IMR-90 (cell line): ENCODE data around the gene P4HA2. TPM values are rescaled to one million over a fixed set of nuclear protein-coding genes. Genes with fewer than 3 reads are reported as not detected.

Source experiments
- ATAC-seq: fragments of 200-7000 bp; cut with Tn5 transposase; 2 replicates; pipeline ENCODE4 v1.9.1; 2020; ENCODE audit warnings: low read depth, mild to moderate bottlenecking, moderate library complexity
- BruUV-seq: library from RNA; stranded (reverse); fragments of 400-500 nt; replicated peaks from 2 replicates; lab custom pipeline; 2021; lab: Mats Ljungman, UMichigan
- CTCF ChIA-PET: fragments of 300-600 bp; formaldehyde crosslinking; extraction: SDS; loops from one replicate; lab custom pipeline; 2021; ENCODE audit warnings: antibody characterized with exemption; lab: Yijun Ruan, JAX
- POLR2A ChIA-PET: fragments of 300-600 bp; sonication (Branson Sonifier 250); formaldehyde crosslinking; loops from one replicate; lab custom pipeline; 2022; ENCODE audit warnings: antibody characterized with exemption; ENCODE audit not compliant: unreplicated experiment; lab: Charles Lee
- DNase-seq: peaks from one replicate; pipeline ENCODE4 v3.0.0; 2013
- H2AFZ ChIP-seq: replicated peaks from 2 replicates; pipeline ENCODE3; 2013; ENCODE audit warnings: low read length, mild to moderate bottlenecking; ENCODE audit not compliant: poor library complexity
- H2AK5ac ChIP-seq: 2 replicates; pipeline ENCODE4 v1.6.1; 2013; ENCODE audit warnings: low read depth, low read length, inconsistent platforms
- H2AK9ac ChIP-seq: replicated peaks from 2 replicates; pipeline ENCODE3; 2013; ENCODE audit warnings: mild to moderate bottlenecking, low read depth, low read length, moderate library complexity; ENCODE audit not compliant: poor library complexity
- H2BK120ac ChIP-seq: 2 replicates; pipeline ENCODE4 v1.6.1; 2013; ENCODE audit warnings: low read depth, low read length, inconsistent platforms
- H2BK15ac ChIP-seq: 3 replicates; pipeline ENCODE4 v1.6.1; 2013; ENCODE audit warnings: low read depth, low read length, inconsistent platforms
- H2BK20ac ChIP-seq: 2 replicates; pipeline ENCODE4 v1.6.1; 2013; ENCODE audit warnings: low read depth, mild to moderate bottlenecking, inconsistent platforms, low read length, moderate library complexity
- H2BK5ac ChIP-seq: 2 replicates; pipeline ENCODE4 v1.6.1; 2013; ENCODE audit warnings: mild to moderate bottlenecking, low read depth, low read length, inconsistent platforms; ENCODE audit not compliant: poor library complexity, severe bottlenecking
- H3K14ac ChIP-seq: replicated peaks from 2 replicates; pipeline ENCODE4 v1.6.1; 2013; ENCODE audit warnings: low read depth, low read length, inconsistent platforms
- H3K18ac ChIP-seq: 2 replicates; pipeline ENCODE4 v1.6.1; 2013; ENCODE audit warnings: low read depth, low read length, control low read depth
- H3K23ac ChIP-seq: 2 replicates; pipeline ENCODE4 v1.6.1; 2013; ENCODE audit warnings: low read depth, low read length, inconsistent platforms
- H3K27ac ChIP-seq: 2 replicates; pipeline ENCODE4 v1.5.1; 2013; ENCODE audit warnings: mild to moderate bottlenecking, control low read depth, low read length; ENCODE audit not compliant: insufficient read depth
- H3K27me3 ChIP-seq: 2 replicates; pipeline ENCODE4 v1.6.1; 2013; ENCODE audit warnings: low read length; ENCODE audit not compliant: control insufficient read depth, insufficient read depth
- H3K36me3 ChIP-seq: 2 replicates; pipeline ENCODE4 v1.6.1; 2013; ENCODE audit warnings: low read length, mixed read lengths; ENCODE audit not compliant: control insufficient read depth, insufficient read depth
- H3K4ac ChIP-seq: 2 replicates; pipeline ENCODE4 v1.6.1; 2013; ENCODE audit warnings: low read depth, low read length, inconsistent platforms
- H3K4me1 ChIP-seq: 2 replicates; pipeline ENCODE4 v1.6.1; 2013; ENCODE audit warnings: low read length, mixed read lengths; ENCODE audit not compliant: control insufficient read depth, insufficient read depth
- H3K4me2 ChIP-seq: 2 replicates; pipeline ENCODE4 v1.6.1; 2013; ENCODE audit warnings: low read depth, mild to moderate bottlenecking, control low read depth, low read length, moderate library complexity
- H3K4me3 ChIP-seq: 2 replicates; pipeline ENCODE4 v1.5.1; 2013; ENCODE audit warnings: low read depth, mild to moderate bottlenecking, control low read depth, low read length, moderate library complexity; ENCODE audit not compliant: insufficient read depth
- H3K56ac ChIP-seq: 2 replicates; pipeline ENCODE4 v1.6.1; 2013; ENCODE audit warnings: low read length, inconsistent platforms; ENCODE audit not compliant: insufficient read depth; ENCODE audit errors: extremely low read depth
- H3K79me1 ChIP-seq, 2 experiments: 2 replicates each; pipeline ENCODE4 v1.6.1; 2013; ENCODE audit warnings: low read length in 2 of 2, inconsistent platforms in 1 of 2, low read depth in 1 of 2
- H3K9ac ChIP-seq: 2 replicates; pipeline ENCODE4 v1.6.1; 2013; ENCODE audit warnings: low read depth, low read length, control low read depth
- H3K9me1 ChIP-seq: 2 replicates; pipeline ENCODE4 v1.6.1; 2013; ENCODE audit warnings: low read length, inconsistent platforms; ENCODE audit not compliant: insufficient read depth
- H3K9me3 ChIP-seq: 2 replicates; pipeline ENCODE4 v1.6.1; 2013; ENCODE audit warnings: low read length; ENCODE audit not compliant: control insufficient read depth, insufficient read depth
- H4K20me1 ChIP-seq: 2 replicates; pipeline ENCODE4 v1.6.1; 2013; ENCODE audit warnings: low read length, inconsistent platforms; ENCODE audit not compliant: insufficient read depth
- H4K5ac ChIP-seq: 2 replicates; pipeline ENCODE4 v1.6.1; 2013; ENCODE audit warnings: mild to moderate bottlenecking, low read depth, low read length, control low read depth
- H4K8ac ChIP-seq, 2 experiments: 2 replicates each; pipeline ENCODE4 v1.6.1; 2013; ENCODE audit warnings: low read depth in 2 of 2, low read length in 2 of 2, control low read depth in 1 of 2, inconsistent platforms in 1 of 2
- H4K91ac ChIP-seq: 2 replicates; pipeline ENCODE4 v1.6.1; 2013; ENCODE audit warnings: low read depth, low read length, inconsistent platforms; ENCODE audit not compliant: insufficient read depth
- ELK1 ChIP-seq: fragments of 150-350 bp; IDR thresholded peaks from 2 replicates; pipeline ENCODE4 v1.6.1; 2016; ENCODE audit warnings: low read depth, mild to moderate bottlenecking, low read length, moderate library complexity, borderline replicate concordance
- FOS ChIP-seq: fragments of 150-350 bp; IDR thresholded peaks from 2 replicates; pipeline ENCODE4 v1.6.1; 2016; ENCODE audit warnings: low read depth, low read length
- NFE2L2 ChIP-seq: fragments of 150-350 bp; IDR thresholded peaks from 2 replicates; pipeline ENCODE4 v1.6.1; 2016; ENCODE audit warnings: low read depth, mild to moderate bottlenecking, low read length
- POLR2A ChIP-seq: IDR thresholded peaks from 2 replicates; pipeline ENCODE4 v1.6.1; 2012; ENCODE audit warnings: mild to moderate bottlenecking, low read depth, low read length
- RCOR1 ChIP-seq: IDR thresholded peaks from 2 replicates; pipeline ENCODE4 v1.6.1; 2012; ENCODE audit warnings: mild to moderate bottlenecking, low read length, improper control_type of control experiment; ENCODE audit not compliant: insufficient replicate concordance
- SMC3 ChIP-seq: fragments of 150-350 bp; IDR thresholded peaks from 2 replicates; pipeline ENCODE4 v1.6.1; 2016; ENCODE audit warnings: low read depth, mild to moderate bottlenecking, antibody characterized with exemption, low read length, moderate library complexity
- WGBS, 2 experiments: methylation state at CpG; one replicate each; pipeline versions ENCODE4 v1.1.5 to v1.1.7; 2013; ENCODE audit warnings: missing lambda C conversion rate in 2 of 2; ENCODE audit not compliant: insufficient read length in 1 of 2; ENCODE audit errors: extremely low coverage in 2 of 2; 5-methylcytosine and 5-hydroxymethylcytosine counted together
- dilution Hi-C: fragments of 300-500 bp; cut with HindIII; formaldehyde crosslinking; loops from one replicate; pipeline ENCODE4 v1.14.3; 2018; ENCODE audit warnings: low sequenced_read_pairs; ENCODE audit not compliant: unreplicated experiment
- in situ Hi-C: fragments of 300-500 bp; cut with MboI; formaldehyde crosslinking; loops from 3 replicates; pipeline ENCODE4 v1.14.3; 2019; ENCODE audit warnings: low sequenced_read_pairs, inconsistent platforms, mixed read lengths
- intact Hi-C: fragments of 100-400 bp; cut with micrococcal nuclease; formaldehyde crosslinking; loops from 2 replicates; pipeline ENCODE4 v1.10.0; 2022
- polyA plus RNA-seq, 3 experiments: library from polyadenylated mRNA; depleted of rRNA; stranded (reverse); fragments of >200 nt; gene quantifications; 2 replicates each; pipeline ENCODE4 v1.2.3, GENCODE V29; 2012; ENCODE audit warnings: low replicate concordance in 1 of 3
- total RNA-seq: library from RNA; depleted of rRNA; stranded (reverse); fragments of >200 nt; gene quantifications from 2 replicates; pipeline ENCODE4 v1.2.3, GENCODE V29; 2012

P4HA2 gene
- total and polyA plus RNA-seq, 2 of the 4 experiments (the other 2 are of a cell fraction): 186 to 225 TPM

- TF ChIP-seq FOS (peak; percentile 34; the same call in 1 of the 2 replicates), SMC3 (no peak), RCOR1 (no peak)
Observed at GRCh38 chr5:132225165-132226032, 2.3 kb downstream of the P4HA2 start (continued).

GRCh38 chr5:132224716-132225115 lies 2.9 kb downstream of the P4HA2 start:
- CTCF ChIA-PET: interaction anchor here (0.6 to 1.5 kb wide), 3 partner anchors 13 to 126 kb away, joined by 3 to 4 read pairs (median 3); no protein-coding TSS in a partner anchor
- Histone ChIP-seq H3K14ac (peak overlapping the region; percentile 41; the same call in 1 of the 2 replicates), H3K9me3 (no peaks in the 10 kb centered on the region), H2AFZ (no peak overlapping the region), H2AK5ac (peak overlapping the region; percentile 72), H3K23ac (peak overlapping the region; percentile 73), H3K4ac (peak overlapping the region; percentile 47), H2BK5ac (peak overlapping the region; percentile 55), H2AK9ac (peak overlapping the region; percentile 70), H2BK120ac (peak overlapping the region; percentile 7), H3K4me2 (peak overlapping the region; percentile 64), H3K79me1 (peaks cover 35 to 73% of the 10 kb centered on the region in 2 experiments), H3K4me3 (no peak overlapping the region), H4K20me1 (peaks cover 51% of the 10 kb centered on the region), H3K9me1 (peaks cover 40% of the 10 kb centered on the region), H2BK15ac (0 out of 3 replicates have a peak overlapping the region, but pooled peaks have one; percentile 1), H3K27ac (peak overlapping the region; percentile 68; the same call in 1 of the 2 replicates), H3K27me3 (no peaks in the 10 kb centered on the region), H4K8ac (peak overlapping the region in 1 of 2 experiments; percentile 56; a peak in 3 of 4 replicates), H4K91ac (peak overlapping the region; percentile 54), H3K56ac (no peak overlapping the region; the same call in 1 of the 2 replicates), H2BK20ac (peak overlapping the region; percentile 10; the same call in 1 of the 2 replicates), H3K36me3 (no peaks in the 10 kb centered on the region), H4K5ac (0 out of 2 replicates have a peak overlapping the region, but pooled peaks have one; percentile 15), H3K9ac (peak overlapping the region; percentile 15; the same call in 1 of the 2 replicates), H3K18ac (peak overlapping the region; percentile 33), H3K4me1 (peaks cover 42% of the 10 kb centered on the region)
- ATAC-seq (no peak), DNase-seq (peak; percentile 48)
- in situ Hi-C loops (no loop called here), dilution Hi-C loops (no loop called here), intact Hi-C loops (no loop called here)
- no TSS peak for BruUV-seq
- WGBS, 2 experiments: 33% methylated on average over 1 of the region's 1 CpG; no CpG with 5 or more reads in 1 of the 2 experiments
- TF ChIP-seq NFE2L2: no peak
- TF ChIP-seq POLR2A: no peak
- no peak for TF ChIP-seq ELK1
- POLR2A ChIA-PET: no interaction called here
